Natural killer cell (primary cell): Measurements from ENCODE around the gene SPECC1L. TPM values are rescaled to one million over a fixed set of nuclear protein-coding genes. Genes with fewer than 3 reads are reported as not detected.
A peak's percentile ranks its signal among the peaks of the same experiment; 100 is the strongest.

Experiments
- ATAC-seq, 3 donors: fragments of 150-1000 bp in 2 of 3; fragments of 200-7000 bp in 1 of 3; cut with Tn5 transposase; 1 replicate in 1 of 3; 2 replicates in 2 of 3; pipeline ENCODE4 v1.10.0; 2021; ENCODE audit warnings: mild to moderate bottlenecking in 2 of 3, moderate library complexity in 2 of 3
- DNase-seq, 2 donors: peaks; one replicate each; pipeline versions ENCODE4 v3.0.0 to v3.0.0-alpha.2; 2013 to 2021; ENCODE audit warnings: mixed read lengths in 1 of 2
- H3K27ac ChIP-seq: one replicate; pipeline ENCODE4 v1.5.1; 2013; ENCODE audit warnings: mild to moderate bottlenecking, low read length
- H3K27me3 ChIP-seq: one replicate; pipeline ENCODE4 v1.6.1; 2013; ENCODE audit warnings: low read length; ENCODE audit not compliant: control insufficient read depth, insufficient read depth
- H3K36me3 ChIP-seq: one replicate; pipeline ENCODE4 v1.6.1; 2013; ENCODE audit warnings: low read length; ENCODE audit not compliant: control insufficient read depth, insufficient read depth
- H3K4me1 ChIP-seq: one replicate; pipeline ENCODE4 v1.6.1; 2013; ENCODE audit warnings: low read length; ENCODE audit not compliant: control insufficient read depth, insufficient read depth
- H3K4me3 ChIP-seq: one replicate; pipeline ENCODE4 v1.5.1; 2013; ENCODE audit warnings: low read length
- H3K9me3 ChIP-seq: one replicate; pipeline ENCODE4 v1.6.1; 2013; ENCODE audit warnings: low read length; ENCODE audit not compliant: control insufficient read depth, insufficient read depth
- H3K27ac Mint-ChIP-seq, 2 donors: one replicate each; pipeline ENCODE4 v1.8.0; 2022; ENCODE audit warnings: mild to moderate bottlenecking in 2 of 2, mixed read lengths in 2 of 2, moderate library complexity in 1 of 2
- H3K27me3 Mint-ChIP-seq, 2 donors: one replicate each; pipeline ENCODE4 v1.8.0; 2022; ENCODE audit warnings: low read depth in 2 of 2, mixed read lengths in 2 of 2
- H3K36me3 Mint-ChIP-seq: one replicate; pipeline ENCODE4 v1.8.0; 2022; ENCODE audit warnings: mixed read lengths
- H3K4me1 Mint-ChIP-seq, 2 donors: one replicate each; pipeline ENCODE4 v1.8.0; 2022; ENCODE audit warnings: mixed read lengths in 2 of 2
- H3K4me3 Mint-ChIP-seq: one replicate; pipeline ENCODE4 v1.8.0; 2022; ENCODE audit warnings: mild to moderate bottlenecking, moderate library complexity, mixed read lengths
- H3K9me3 Mint-ChIP-seq, 2 donors: one replicate each; pipeline ENCODE4 v1.8.0; 2022; ENCODE audit warnings: mixed read lengths in 2 of 2
- CTCF ChIP-seq: fragments of 200-600 bp; IDR thresholded peaks from one replicate; pipeline ENCODE4 v1.8.0; 2022; ENCODE audit warnings: antibody characterized with exemption
- WGBS: methylation state at CpG from one replicate; pipeline ENCODE4 v1.1.7; 2013; ENCODE audit warnings: missing lambda C conversion rate; ENCODE audit not compliant: insufficient coverage; 5-methylcytosine and 5-hydroxymethylcytosine counted together
- intact Hi-C: fragments of 100-400 bp; cut with micrococcal nuclease; formaldehyde crosslinking; loops from one replicate; pipeline ENCODE4 v1.14.2; 2022
- total RNA-seq, 4 donors: library from RNA; stranded (reverse); fragments of 120-200 nt in 1 of 4; gene quantifications; one replicate each; pipeline versions ENCODE4 v1.2.3 to v1.2.4, GENCODE V29; 2013 to 2022

The SPECC1L gene
- total RNA-seq, 3 donors from 2014 or later (not counting 1 experiment from before 2014, with no cell fraction given): 46.1 to 52.9 (median 48.5) TPM

- no peak for TF ChIP-seq CTCF
- ATAC-seq (no peak), DNase-seq (no peak)
- intact Hi-C loops: no loop called here
- Mint-ChIP-seq H3K36me3 (no peaks in the 10 kb centered on the region), H3K9me3 (no peaks in the 10 kb centered on the region), H3K27me3 (no peaks in the 10 kb centered on the region), H3K4me1 (peaks cover 41 to 45% of the 10 kb centered on the region in 2 donors), H3K27ac (peak overlapping the region in 1 of 2 donors; percentile 63), H3K4me3 (peak overlapping the region; percentile 56)
- peaks cover 1% of the 10 kb centered on the region for H3K36me3 ChIP-seq
- no peak overlapping the region for H3K4me3 ChIP-seq
- no peaks in the 10 kb centered on the region for H3K9me3 ChIP-seq
- H3K27ac ChIP-seq: no peak overlapping the region
- WGBS: 88% methylated on average over 19 of the region's 19 CpGs
- H3K27me3 ChIP-seq: no peaks in the 10 kb centered on the region
- peaks cover 48% of the 10 kb centered on the region for H3K4me1 ChIP-seq
These were observed 136.0 kb downstream of the SPECC1L start for GRCh38 chr22:24406322-24407277.

GRCh38 chr22:24407278-24407665 lies 136.6 kb downstream of the SPECC1L start:
- Mint-ChIP-seq H3K9me3 (no peaks in the 10 kb centered on the region), H3K36me3 (no peaks in the 10 kb centered on the region), H3K27ac (peak overlapping the region; percentile 29 to 63), H3K27me3 (no peaks in the 10 kb centered on the region), H3K4me3 (peak overlapping the region; percentile 56), H3K4me1 (peaks cover 37 to 43% of the 10 kb centered on the region in 2 donors)
- 43% methylated on average over 15 of the region's 15 CpGs for WGBS
- H3K36me3 ChIP-seq: peaks cover 4% of the 10 kb centered on the region
- H3K9me3 ChIP-seq: no peaks in the 10 kb centered on the region
- intact Hi-C loops: no loop called here
- ATAC-seq (no peak), DNase-seq (no peak)
- no peak for TF ChIP-seq CTCF
- peaks cover 43% of the 10 kb centered on the region for H3K4me1 ChIP-seq
- no peaks in the 10 kb centered on the region for H3K27me3 ChIP-seq
- H3K27ac ChIP-seq: no peak overlapping the region
- H3K4me3 ChIP-seq: no peak overlapping the region

- no peaks in the 10 kb centered on the region for H3K9me3 Mint-ChIP-seq
- no peak overlapping the region for H3K4me3 ChIP-seq
- ATAC-seq: peak in 1 of 3 donors; percentile 30
- no peak overlapping the region for H3K27ac ChIP-seq
- H3K27ac Mint-ChIP-seq: peak overlapping the region; percentile 29 to 63
- no peaks in the 10 kb centered on the region for H3K27me3 ChIP-seq
- WGBS: 92% methylated on average over 4 of the region's 4 CpGs
- no peak for DNase-seq
- peaks cover 34 to 40% of the 10 kb centered on the region in 2 donors for H3K4me1 Mint-ChIP-seq
- no peaks in the 10 kb centered on the region for H3K9me3 ChIP-seq
- H3K4me3 Mint-ChIP-seq: peak overlapping the region; percentile 52
- H3K36me3 ChIP-seq: peaks cover 4% of the 10 kb centered on the region
- no peaks in the 10 kb centered on the region for H3K27me3 Mint-ChIP-seq
- intact Hi-C loops: no loop called here
- TF ChIP-seq CTCF: no peak
- H3K36me3 Mint-ChIP-seq: no peaks in the 10 kb centered on the region
- H3K4me1 ChIP-seq: peaks cover 40% of the 10 kb centered on the region
These were observed 137.3 kb downstream of the SPECC1L start for GRCh38 chr22:24407884-24408283.
